Embryonic facial prominence (tissue), 1 donor: ENCODE measurements around the gene PRODH.
"Not testable (repeated sequence)": the region's sequence is repeated elsewhere in the genome, so short reads cannot be mapped to it uniquely, and the experiment has no call there.

Experiments
- DNase-seq: peaks from one replicate; pipeline ENCODE4 v3.0.0-alpha.2; 2016; ENCODE audit errors: extremely low spot score

The PRODH gene

GRCh38 chr22:18953128-18953527, 17.0 kb upstream of the PRODH start:
- not testable (repeated sequence) for DNase-seq

DNA sequence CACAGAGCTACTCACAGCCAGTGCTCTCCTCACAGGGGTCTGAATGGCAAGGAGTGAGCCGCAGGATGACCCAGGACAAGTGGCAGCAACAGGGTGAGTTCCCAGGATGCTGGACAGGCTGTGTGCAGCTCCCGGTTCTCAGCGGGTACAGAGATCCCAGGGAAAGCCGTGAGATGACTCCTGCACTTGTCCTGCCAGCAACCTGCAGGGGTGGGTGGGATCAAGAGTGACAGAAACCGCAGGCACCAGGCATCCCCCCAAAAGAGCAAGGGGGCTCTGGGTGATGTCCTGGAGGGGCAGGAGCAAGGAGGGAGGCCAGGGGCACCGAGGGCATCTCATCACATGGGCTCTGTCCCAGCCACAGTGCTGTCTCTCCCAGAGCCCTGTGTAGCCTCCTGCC, 15.9 kb upstream of the PRODH start:
- no peak for DNase-seq

- no peak for DNase-seq
Measured at GRCh38 chr22:18950141-18950540, 14.0 kb upstream of the PRODH start.

DNA sequence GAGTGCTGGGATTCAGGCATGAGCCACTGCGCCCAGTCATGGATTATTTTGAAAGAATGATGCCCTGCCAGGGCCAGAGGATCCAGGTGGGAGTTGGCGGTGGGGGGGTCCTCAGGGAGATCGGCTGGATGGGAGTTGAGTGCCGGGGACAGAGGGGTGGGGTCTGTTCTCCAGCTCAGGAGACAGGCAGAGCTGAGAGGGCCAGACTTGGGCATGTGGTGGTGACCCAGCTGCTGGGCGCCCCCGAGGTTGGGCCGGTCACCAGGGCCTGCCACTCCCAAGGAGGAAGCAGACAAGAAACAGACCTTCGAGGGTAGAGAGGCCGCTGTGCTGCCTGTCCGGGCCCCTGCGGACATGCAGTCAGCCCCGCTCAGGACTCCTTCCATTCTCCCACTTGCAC, 11.8 kb upstream of the PRODH start:
- peak; percentile 4 for DNase-seq

GRCh38 chr22:18947105-18947504, 11.0 kb upstream of the PRODH start:
- not testable (repeated sequence) for DNase-seq

DNA sequence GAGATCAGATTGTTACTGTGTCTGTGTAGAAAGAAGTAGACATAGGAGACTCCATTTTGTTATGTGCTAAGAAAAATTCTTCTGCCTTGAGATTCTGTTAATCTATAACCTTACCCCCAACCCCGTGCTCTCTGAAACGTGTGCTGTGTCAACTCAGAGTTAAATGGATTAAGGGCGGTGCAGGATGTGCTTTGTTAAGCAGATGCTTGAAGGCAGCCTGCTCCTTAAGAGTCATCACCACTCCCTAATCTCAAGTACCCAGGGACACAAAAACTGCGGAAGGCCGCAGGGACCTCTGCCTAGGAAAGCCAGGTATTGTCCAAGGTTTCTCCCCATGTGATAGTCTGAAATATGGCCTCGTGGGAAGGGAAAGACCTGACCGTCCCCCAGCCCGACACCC, 2.6 kb upstream of the PRODH start:
- DNase-seq = not testable (repeated sequence)

GRCh38 chr22:18934688-18935087, 1.4 kb downstream of the PRODH start:
- not testable (repeated sequence) for DNase-seq

GRCh38 chr22:18933914-18934313, 2.2 kb downstream of the PRODH start:
- no peak for DNase-seq

- DNase-seq = no peak
Measured at GRCh38 chr22:18931905-18932652, 4.0 kb downstream of the PRODH start.

DNA sequence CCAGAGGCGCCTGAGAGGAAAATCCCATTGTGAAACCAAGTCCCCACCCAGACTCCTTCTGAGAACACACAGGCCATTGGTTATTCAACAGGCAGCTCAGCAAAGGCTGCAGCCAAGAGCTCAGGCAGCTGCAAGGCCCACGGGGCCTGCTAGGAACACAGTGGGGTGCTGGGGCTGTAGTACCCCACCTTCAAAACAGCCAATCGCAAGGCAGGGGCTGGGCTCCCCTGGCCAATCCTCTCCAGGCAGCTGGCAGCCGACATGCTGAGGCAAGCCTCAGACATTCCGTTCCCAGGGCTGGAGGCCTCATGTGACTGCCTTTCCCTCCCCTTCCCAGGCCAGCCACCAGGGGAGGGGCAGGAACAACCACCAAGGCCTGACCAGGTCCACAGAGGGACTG, 6.6 kb downstream of the PRODH start:
- DNase-seq = no peak

GRCh38 chr22:18927573-18927972, 8.5 kb downstream of the PRODH start:
- DNase-seq = no peak

GRCh38 chr22:18927020-18927419, 9.1 kb downstream of the PRODH start:
- no peak for DNase-seq

DNA sequence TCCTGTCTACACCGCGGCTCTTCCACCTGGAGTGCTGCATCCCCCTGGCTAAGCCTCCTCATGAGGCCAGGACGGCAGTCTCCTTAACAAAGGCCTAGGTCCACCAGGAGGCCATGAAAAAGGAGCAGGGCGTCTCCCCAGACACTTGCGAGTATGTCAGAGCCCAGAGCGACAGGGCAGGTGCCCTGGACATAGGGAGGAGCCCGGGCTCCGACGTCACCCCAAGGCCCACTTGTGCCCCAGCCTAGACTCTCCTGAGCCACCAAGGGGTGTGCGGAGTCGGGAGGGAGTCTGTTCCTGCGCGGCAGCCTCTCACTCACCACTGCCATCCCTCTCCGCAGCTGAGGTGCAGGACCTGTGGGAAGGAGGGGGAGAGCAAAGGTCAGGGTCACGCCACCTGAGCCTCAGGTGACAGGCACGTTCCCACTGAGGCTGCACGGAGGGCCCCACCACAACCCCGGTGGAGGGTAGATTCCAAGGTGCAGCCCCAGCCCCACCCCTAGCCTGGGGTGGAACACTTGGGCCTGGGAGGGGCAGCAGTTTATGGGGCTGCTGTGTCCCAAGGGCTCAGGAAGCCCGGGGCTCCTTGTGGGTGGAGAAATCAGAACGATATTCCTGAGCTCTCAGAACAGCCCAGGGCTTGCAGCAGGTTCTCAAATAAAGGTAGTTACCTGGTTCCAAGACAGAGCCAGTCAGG, 10.6 kb downstream of the PRODH start:
- no peak for DNase-seq

GRCh38 chr22:18920257-18920902, 15.7 kb downstream of the PRODH start:
- DNase-seq = not testable (repeated sequence)

- DNase-seq = not testable (repeated sequence)
Measured at GRCh38 chr22:18917818-18918217, 18.3 kb downstream of the PRODH start.

DNA sequence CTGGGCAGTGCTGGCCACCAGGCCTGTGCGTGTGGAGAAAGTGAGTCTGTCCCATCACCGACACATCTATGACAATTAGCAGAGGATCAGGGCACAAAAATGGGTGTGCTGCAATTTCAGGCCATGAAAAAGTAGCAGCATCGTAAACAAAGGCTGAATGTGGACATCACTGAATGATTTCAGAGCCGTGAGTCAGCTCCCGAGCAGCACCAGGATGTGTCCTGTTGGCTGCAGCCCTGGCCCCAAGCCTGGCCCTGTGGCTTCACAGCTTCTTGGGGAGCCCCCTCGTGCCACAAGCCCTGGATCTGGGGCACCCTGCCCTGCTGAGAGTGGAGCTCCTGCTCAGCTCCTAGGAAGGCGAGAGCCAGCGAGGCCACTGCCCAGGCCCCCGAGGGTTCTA, 20.5 kb downstream of the PRODH start:
- not testable (repeated sequence) for DNase-seq

GRCh38 chr22:18914558-18914957, 21.5 kb downstream of the PRODH start:
- not testable (repeated sequence) for DNase-seq

DNA sequence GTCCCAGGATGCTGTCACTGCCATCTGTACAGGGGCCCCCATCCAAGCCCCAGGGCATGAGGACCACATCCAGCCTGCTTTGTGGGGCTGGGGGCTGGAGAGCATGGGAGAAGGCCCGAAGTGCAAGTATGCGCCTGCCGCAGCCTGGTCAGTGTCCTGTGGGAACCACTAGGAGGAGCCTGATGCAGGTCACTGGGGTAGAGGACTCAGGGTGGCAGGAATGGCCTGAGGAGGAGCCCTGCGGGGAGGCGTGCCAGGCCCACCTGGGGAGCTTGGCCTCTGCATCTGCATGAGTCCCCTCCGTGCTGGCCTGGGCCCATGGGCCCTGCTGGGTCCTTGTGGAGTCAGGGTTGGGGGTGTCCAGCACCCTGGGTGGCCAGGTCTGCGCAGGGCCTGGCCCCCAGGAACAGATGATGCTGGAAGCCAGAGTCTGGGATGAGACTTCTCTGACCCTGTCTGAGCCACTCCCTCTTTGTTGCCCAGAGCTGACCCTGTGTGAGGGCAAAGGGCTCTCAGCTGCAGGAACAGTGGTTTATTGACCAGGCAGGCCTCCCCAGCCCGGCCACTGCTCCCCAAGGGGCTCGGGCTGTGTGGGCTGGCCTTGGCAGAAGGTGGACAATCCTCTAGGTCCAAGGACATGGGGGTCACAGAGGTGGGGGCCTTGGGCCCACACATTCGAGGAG, 23.7 kb downstream of the PRODH start:
- not testable (repeated sequence) for DNase-seq

DNA sequence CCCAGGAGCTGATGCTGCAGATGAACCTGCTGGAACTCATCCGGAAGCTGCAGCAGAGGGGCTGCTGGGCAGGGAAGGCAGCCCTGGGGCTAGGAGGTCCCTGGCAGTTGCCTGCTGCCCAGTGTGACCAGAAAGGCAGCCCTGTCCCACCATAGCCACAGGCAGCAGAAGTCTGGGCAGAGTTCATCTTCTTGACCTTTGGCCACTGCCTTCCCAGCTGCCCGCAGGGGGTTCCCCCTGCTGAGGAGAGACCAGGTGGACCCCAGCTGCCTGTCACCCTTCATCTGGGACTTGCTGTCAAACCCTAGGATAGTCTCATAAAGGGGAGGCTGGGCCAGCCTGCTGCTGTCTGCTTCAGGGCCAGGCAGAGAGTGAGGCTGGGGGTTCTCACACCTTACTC, 24.6 kb downstream of the PRODH start:
- not testable (repeated sequence) for DNase-seq

- no peak for DNase-seq
Measured at GRCh38 chr22:18909556-18909955, 26.5 kb downstream of the PRODH start.

- no peak for DNase-seq
Measured at GRCh38 chr22:18906896-18907295, 29.2 kb downstream of the PRODH start.

DNA sequence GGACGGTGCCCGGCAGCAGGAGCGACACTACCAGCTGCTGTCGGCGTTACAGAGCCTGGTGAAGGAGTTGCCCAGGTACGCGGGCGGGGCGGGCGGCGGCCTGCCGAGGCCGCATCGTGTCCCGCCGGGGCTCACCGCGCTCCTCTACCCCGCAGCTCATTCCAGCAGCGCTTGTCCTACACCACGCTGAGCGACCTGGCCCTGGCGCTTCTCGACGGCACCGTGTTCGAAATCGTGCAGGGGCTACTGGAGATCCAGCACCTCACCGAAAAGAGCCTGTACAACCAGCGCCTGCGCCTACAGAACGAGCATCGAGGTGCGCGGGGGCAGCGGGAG, 29.7 kb downstream of the PRODH start:
- DNase-seq = not testable (repeated sequence)
